Memory B cell (primary cell): ENCODE results near the gene RHOT2.
"Not testable (repeated sequence)": the region's sequence is repeated elsewhere in the genome, so short reads cannot be mapped to it uniquely, and the experiment has no call there.

ENCODE experiments used
- ATAC-seq: fragments of 150-1000 bp; cut with Tn5 transposase; 2 replicates; pipeline ENCODE4 v1.10.0; 2021; ENCODE audit warnings: low read depth, mild to moderate bottlenecking, moderate library complexity
- DNase-seq, 2 donors: peaks; one replicate each; pipeline ENCODE4 v3.0.0; 2022; ENCODE audit warnings: low spot score in 2 of 2
- H3K27ac Mint-ChIP-seq: one replicate; pipeline ENCODE4 v1.8.0; 2022; ENCODE audit warnings: mild to moderate bottlenecking, moderate library complexity, mixed read lengths
- H3K27me3 Mint-ChIP-seq: one replicate; pipeline ENCODE4 v1.8.0; 2022; ENCODE audit warnings: mixed read lengths
- H3K36me3 Mint-ChIP-seq: one replicate; pipeline ENCODE4 v1.8.0; 2022; ENCODE audit warnings: mild to moderate bottlenecking, mixed read lengths
- H3K4me1 Mint-ChIP-seq: one replicate; pipeline ENCODE4 v1.8.0; 2022; ENCODE audit warnings: mixed read lengths
- H3K4me3 Mint-ChIP-seq: one replicate; pipeline ENCODE4 v1.8.0; 2022; ENCODE audit warnings: mild to moderate bottlenecking, moderate library complexity, mixed read lengths
- H3K9me3 Mint-ChIP-seq: one replicate; pipeline ENCODE4 v1.8.0; 2022; ENCODE audit warnings: mixed read lengths

RHOT2 gene

GRCh38 chr16:707062-707538, 39.2 kb downstream of the RHOT2 start:
- Mint-ChIP-seq H3K36me3 (no peaks in the 10 kb centered on the region), H3K27ac (no peak overlapping the region), H3K9me3 (no peaks in the 10 kb centered on the region), H3K4me1 (peaks cover 3% of the 10 kb centered on the region), H3K4me3 (no peak overlapping the region), H3K27me3 (peaks cover 28% of the 10 kb centered on the region)
- DNase-seq (no peak), ATAC-seq (no peak)

GRCh38 chr16:708019-708418, 40.1 kb downstream of the RHOT2 start:
- Mint-ChIP-seq H3K27me3 (peaks cover 22% of the 10 kb centered on the region), H3K4me3 (no peak overlapping the region), H3K36me3 (no peaks in the 10 kb centered on the region), H3K4me1 (peaks cover 3% of the 10 kb centered on the region), H3K27ac (no peak overlapping the region), H3K9me3 (no peaks in the 10 kb centered on the region)
- ATAC-seq (no peak), DNase-seq (no peak)

- ATAC-seq (no peak), DNase-seq (no peak)
- H3K27ac Mint-ChIP-seq = no peak overlapping the region
- peaks cover 3% of the 10 kb centered on the region for H3K4me1 Mint-ChIP-seq
- H3K4me3 Mint-ChIP-seq = no peak overlapping the region
- H3K36me3 Mint-ChIP-seq = no peaks in the 10 kb centered on the region
- H3K9me3 Mint-ChIP-seq = no peaks in the 10 kb centered on the region
- peaks cover 19% of the 10 kb centered on the region for H3K27me3 Mint-ChIP-seq
Measured at GRCh38 chr16:708959-709358, 41.0 kb downstream of the RHOT2 start.

- peaks cover 5% of the 10 kb centered on the region for H3K4me1 Mint-ChIP-seq
- no peak overlapping the region for H3K27ac Mint-ChIP-seq
- H3K36me3 Mint-ChIP-seq = no peaks in the 10 kb centered on the region
- H3K27me3 Mint-ChIP-seq = peaks cover 19% of the 10 kb centered on the region
- no peak overlapping the region for H3K4me3 Mint-ChIP-seq
- no peaks in the 10 kb centered on the region for H3K9me3 Mint-ChIP-seq
- DNase-seq (no peak), ATAC-seq (no peak)
Measured at GRCh38 chr16:709566-710499, 41.9 kb downstream of the RHOT2 start.

GRCh38 chr16:710500-711075, 42.7 kb downstream of the RHOT2 start:
- Mint-ChIP-seq H3K27ac (no peak overlapping the region), H3K4me1 (peaks cover 5% of the 10 kb centered on the region), H3K36me3 (no peaks in the 10 kb centered on the region), H3K9me3 (no peaks in the 10 kb centered on the region), H3K4me3 (no peak overlapping the region), H3K27me3 (peaks cover 19% of the 10 kb centered on the region)
- no peak for ATAC-seq
- no peak for DNase-seq

- Mint-ChIP-seq H3K4me3 (no peak overlapping the region), H3K36me3 (no peaks in the 10 kb centered on the region), H3K27me3 (peaks cover 19% of the 10 kb centered on the region), H3K27ac (no peak overlapping the region), H3K4me1 (peaks cover 5% of the 10 kb centered on the region), H3K9me3 (no peaks in the 10 kb centered on the region)
- no peak for DNase-seq
- ATAC-seq = no peak
Measured at GRCh38 chr16:711084-711483, 43.2 kb downstream of the RHOT2 start.

- peak; percentile 83 to 89 for DNase-seq
- Mint-ChIP-seq H3K9me3 (no peaks in the 10 kb centered on the region), H3K4me3 (no peak overlapping the region), H3K4me1 (peaks cover 5% of the 10 kb centered on the region), H3K27ac (no peak overlapping the region), H3K36me3 (no peaks in the 10 kb centered on the region), H3K27me3 (peaks cover 20% of the 10 kb centered on the region)
- peak; percentile 67 for ATAC-seq
Measured at GRCh38 chr16:711548-712320, 43.8 kb downstream of the RHOT2 start.

- H3K27me3 Mint-ChIP-seq = peaks cover 17% of the 10 kb centered on the region
- not testable (repeated sequence) for H3K27ac Mint-ChIP-seq, ATAC-seq, H3K4me1 Mint-ChIP-seq, DNase-seq, H3K4me3 Mint-ChIP-seq, H3K9me3 Mint-ChIP-seq, H3K36me3 Mint-ChIP-seq
Measured at GRCh38 chr16:712740-713250, 44.9 kb downstream of the RHOT2 start.

- Mint-ChIP-seq H3K27ac (no peak overlapping the region), H3K27me3 (peaks cover 11% of the 10 kb centered on the region), H3K4me1 (peaks cover 7% of the 10 kb centered on the region), H3K4me3 (no peak overlapping the region), H3K9me3 (no peaks in the 10 kb centered on the region), H3K36me3 (no peaks in the 10 kb centered on the region)
- no peak for ATAC-seq
- no peak for DNase-seq
Measured at GRCh38 chr16:714079-714478, 46.1 kb downstream of the RHOT2 start.

- no peak within 1 kb of the TSS for H3K27ac Mint-ChIP-seq
- DNase-seq = peak; percentile 81 to 84
Measured at GRCh38 chr16:714558-715476, 46.9 kb downstream of the RHOT2 start, which contains the start of gene METRN. METRN (plus strand) TSS chr16:715118; CDS start chr16:715290, 172 bp downstream.

GRCh38 chr16:715477-716199, 47.7 kb downstream of the RHOT2 start:
- Mint-ChIP-seq H3K27me3 (peaks cover 4% of the 10 kb centered on the region), H3K4me3 (peak overlapping the region; percentile 32), H3K9me3 (no peaks in the 10 kb centered on the region), H3K27ac (no peak overlapping the region), H3K4me1 (peaks cover 14% of the 10 kb centered on the region), H3K36me3 (no peaks in the 10 kb centered on the region)
- DNase-seq = peak in 1 of 2 donors; percentile 54
- peak; percentile 6 for ATAC-seq

More at GRCh38 chr16:714558-715476, 46.9 kb downstream of the RHOT2 start, which contains the start of gene METRN:
- Mint-ChIP-seq H3K27me3 (peaks cover 5% of the 10 kb centered on the region), H3K4me3 (peak within 1 kb of the TSS; percentile 54), H3K4me1 (peaks cover 10% of the 10 kb centered on the region), H3K9me3 (no peaks in the 10 kb centered on the region), H3K36me3 (no peaks in the 10 kb centered on the region)
- ATAC-seq = peak; percentile 87

GRCh38 chr16:716200-716568, 48.3 kb downstream of the RHOT2 start:
- DNase-seq (no peak), ATAC-seq (no peak)
- no peaks in the 10 kb centered on the region for H3K36me3 Mint-ChIP-seq

More at GRCh38 chr16:716200-716568, 48.3 kb downstream of the RHOT2 start:
- Mint-ChIP-seq H3K4me1 (peaks cover 14% of the 10 kb centered on the region), H3K9me3 (no peaks in the 10 kb centered on the region), H3K27me3 (peaks cover 4% of the 10 kb centered on the region), H3K27ac (no peak overlapping the region), H3K4me3 (peak overlapping the region; percentile 60)
